K562 (cell line): Measurements from ENCODE around the gene ZP3. TPM values are rescaled to one million over a fixed set of nuclear protein-coding genes. Genes with fewer than 3 reads are reported as not detected.
A peak's percentile ranks its signal among the peaks of the same experiment; 100 is the strongest.

Experiments
- ATF7 ChIP-seq: fragments of 450-650 bp; IDR thresholded peaks from 2 replicates; pipeline ENCODE4 v1.7.1; 2014; ENCODE audit warnings: mild to moderate bottlenecking, moderate library complexity
- DPF2 ChIP-seq: fragments of 450-650 bp; IDR thresholded peaks from 2 replicates; pipeline ENCODE4 v1.6.1; 2016
- ETS2 ChIP-seq: IDR thresholded peaks from 2 replicates; pipeline ENCODE4 v1.6.1; 2016; ENCODE audit warnings: borderline replicate concordance, missing genetic modification characterization, mild to moderate bottlenecking, moderate library complexity, missing compliant biosample characterization; ENCODE audit not compliant: poor library complexity, severe bottlenecking
- GTF2E2 ChIP-seq: fragments of 200-800 bp; sonication (Bioruptor generic); IDR thresholded peaks from 2 replicates; pipeline ENCODE4 v1.6.1; 2016; ENCODE audit warnings: missing genetic modification characterization, missing compliant biosample characterization
- IRF1 ChIP-seq: sonication (generic); formaldehyde crosslinking; IDR thresholded peaks from 2 replicates; pipeline ENCODE4 v1.8.0; 2022; ENCODE audit warnings: missing genetic modification reagents, mild to moderate bottlenecking, borderline replicate concordance
- MAFK ChIP-seq: IDR thresholded peaks from 2 replicates; pipeline ENCODE4 v1.6.1; 2011; ENCODE audit warnings: low read length, improper control_type of control experiment
- MTA3 ChIP-seq: fragments of 450-650 bp; formaldehyde crosslinking; IDR thresholded peaks from 2 replicates; pipeline ENCODE4 v1.6.1; 2017; ENCODE audit warnings: mild to moderate bottlenecking, borderline replicate concordance
- RBM15 ChIP-seq: fragments of 200-400 bp; formaldehyde crosslinking; IDR thresholded peaks from 2 replicates; pipeline ENCODE4 v1.6.1; 2018; ENCODE audit warnings: mild to moderate bottlenecking, low read length, moderate library complexity; ENCODE audit not compliant: insufficient read depth
- TSC22D4 ChIP-seq: fragments of 450-650 bp; IDR thresholded peaks from 2 replicates; pipeline ENCODE4 v1.6.1; 2016; ENCODE audit warnings: missing genetic modification characterization, missing biosample characterization, control low read depth
- TSHZ1 ChIP-seq: fragments of 250-450 bp; sonication (Bioruptor Pico); IDR thresholded peaks from 2 replicates; pipeline ENCODE4 v1.4.0; 2020; ENCODE audit warnings: mild to moderate bottlenecking, moderate library complexity
- XRCC4 ChIP-seq: IDR thresholded peaks from one replicate; pipeline ENCODE4 v1.6.1; 2011; ENCODE audit not compliant: insufficient read depth, insufficient read length; ENCODE audit errors: extremely low read depth
- ZC3H4 ChIP-seq: sonication (generic); formaldehyde crosslinking; IDR thresholded peaks from 2 replicates; pipeline ENCODE4 v1.9.0; 2021; ENCODE audit warnings: missing genetic modification reagents, borderline replicate concordance
- ZNF121 ChIP-seq: sonication (generic); formaldehyde crosslinking; conservative IDR thresholded peaks from 2 replicates; pipeline ENCODE4 v1.8.0; 2022; ENCODE audit warnings: missing genetic modification reagents
- ZNF134 ChIP-seq: fragments of 250-450 bp; sonication (Bioruptor Pico); conservative IDR thresholded peaks from 2 replicates; pipeline ENCODE4 v1.4.0; 2020
- ZNF165 ChIP-seq: fragments of 250-450 bp; sonication (Bioruptor Pico); IDR thresholded peaks from 2 replicates; pipeline ENCODE4 v1.4.0; 2020; ENCODE audit warnings: borderline replicate concordance
- ZNF354B ChIP-seq: fragments of 250-450 bp; sonication (Bioruptor Pico); IDR thresholded peaks from 2 replicates; pipeline ENCODE4 v1.4.0; 2020
- ZNF445 ChIP-seq: fragments of 250-450 bp; sonication (Bioruptor Pico); IDR thresholded peaks from 2 replicates; pipeline ENCODE4 v1.4.0; 2020; ENCODE audit warnings: low read depth, mild to moderate bottlenecking, moderate library complexity
- polyA plus RNA-seq, 8 experiments: library from polyadenylated mRNA; depleted of rRNA in 4 of 8; stranded (reverse) in 5 of 8; unstranded in 3 of 8; fragments of >200 nt; fragmentation: Nextera tagmentation in 2 of 8; fragmentation: Illumina TruSeq in 1 of 8; extraction: Ambion mirVana in 2 of 8; extraction: Trizol in 1 of 8; gene quantifications; 2 replicates each; pipeline versions ENCODE4 v1.2.1 to v1.2.3, GENCODE V29; 2011 to 2014; ENCODE audit warnings: inconsistent platforms in 1 of 8, missing spikeins in 1 of 8
- total RNA-seq, 7 experiments: library from RNA; depleted of rRNA in 6 of 7; stranded (reverse); fragments of >200 nt in 6 of 7; fragmentation: Illumina TruSeq in 2 of 7; extraction: Trizol in 2 of 7; gene quantifications; 2 replicates each; pipeline versions ENCODE4 v1.2.1 to v1.2.3, GENCODE V29; 2011 to 2021; ENCODE audit warnings: low replicate concordance in 1 of 7
- TF ChIP-seq, protein P1 (sequence below): fragments of 250-450 bp; sonication (Bioruptor Pico); IDR thresholded peaks from 2 replicates; pipeline ENCODE4 v1.8.0; 2022; ENCODE audit warnings: inconsistent platforms

The ZP3 gene
- total and polyA plus RNA-seq, 9 of the 15 experiments (the other 6 are each of a cell fraction or from before 2014, with no cell fraction given): 1.4 to 3.8 (median 2.4) TPM

DNA sequence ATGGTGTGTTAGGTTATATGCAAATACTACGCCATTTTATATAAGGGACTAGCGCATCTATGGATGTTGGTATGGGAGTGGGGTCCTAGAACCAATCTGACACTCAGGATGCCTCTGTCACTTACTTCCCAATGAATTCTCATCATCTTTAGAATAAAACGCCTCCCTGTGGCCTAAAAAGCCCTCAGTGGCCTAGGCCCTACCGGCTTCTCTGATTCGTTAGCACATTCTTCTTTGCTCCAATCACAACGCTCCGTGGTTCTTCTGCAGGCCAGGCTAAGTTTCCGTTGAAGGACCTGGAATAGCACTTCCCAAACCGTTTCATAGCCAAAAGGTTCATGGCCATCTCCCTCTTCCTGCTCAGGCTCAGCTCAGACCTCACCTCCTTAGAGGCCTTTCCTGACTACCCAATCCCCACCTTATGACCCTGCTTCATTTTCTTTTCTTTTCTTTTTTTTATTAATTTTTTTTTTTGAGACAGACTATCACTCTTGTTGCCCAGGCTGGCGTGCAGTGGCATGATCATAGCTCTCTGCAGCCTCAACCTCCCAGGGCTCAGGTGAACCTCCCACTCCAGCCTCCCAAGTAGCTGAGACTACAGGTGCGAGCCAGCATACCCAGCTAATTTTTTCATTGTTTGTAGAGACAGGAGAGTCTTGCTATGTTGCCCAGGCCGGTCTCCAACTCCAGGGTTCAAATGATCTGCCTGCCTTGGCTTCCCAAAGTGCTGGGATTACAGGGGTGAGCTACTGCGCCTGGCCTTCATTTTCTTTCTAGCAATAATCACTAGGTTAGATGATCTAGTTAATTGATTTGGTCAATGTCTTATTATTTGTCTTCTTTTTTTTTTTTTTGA, 41.4 kb upstream of the ZP3 start (continued):
- peak; percentile 61; the same call in 1 of the 2 replicates for TF ChIP-seq ATF7
- no peak for TF ChIP-seq TSHZ1 (CRISPR knock-in tag)
- no peak for TF ChIP-seq ZNF354B (CRISPR knock-in tag)
- TF ChIP-seq, protein P1, sequence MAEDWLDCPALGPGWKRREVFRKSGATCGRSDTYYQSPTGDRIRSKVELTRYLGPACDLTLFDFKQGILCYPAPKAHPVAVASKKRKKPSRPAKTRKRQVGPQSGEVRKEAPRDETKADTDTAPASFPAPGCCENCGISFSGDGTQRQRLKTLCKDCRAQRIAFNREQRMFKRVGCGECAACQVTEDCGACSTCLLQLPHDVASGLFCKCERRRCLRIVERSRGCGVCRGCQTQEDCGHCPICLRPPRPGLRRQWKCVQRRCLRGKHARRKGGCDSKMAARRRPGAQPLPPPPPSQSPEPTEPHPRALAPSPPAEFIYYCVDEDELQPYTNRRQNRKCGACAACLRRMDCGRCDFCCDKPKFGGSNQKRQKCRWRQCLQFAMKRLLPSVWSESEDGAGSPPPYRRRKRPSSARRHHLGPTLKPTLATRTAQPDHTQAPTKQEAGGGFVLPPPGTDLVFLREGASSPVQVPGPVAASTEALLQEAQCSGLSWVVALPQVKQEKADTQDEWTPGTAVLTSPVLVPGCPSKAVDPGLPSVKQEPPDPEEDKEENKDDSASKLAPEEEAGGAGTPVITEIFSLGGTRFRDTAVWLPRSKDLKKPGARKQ (CRISPR knock-in tag): no peak
- 0 out of 2 replicates have a peak, but pooled peaks have one; percentile 30 for TF ChIP-seq MTA3
- no peak for TF ChIP-seq XRCC4
- no peak for TF ChIP-seq TSC22D4 (tag)
- TF ChIP-seq ZC3H4: no peak
- TF ChIP-seq DPF2: no peak
- no peak for TF ChIP-seq ZNF165 (CRISPR knock-in tag)
- no peak for TF ChIP-seq IRF1
- no peak for TF ChIP-seq ETS2 (tag)
- TF ChIP-seq RBM15: no peak
- peak; percentile 32; the same call in 1 of the 2 replicates for TF ChIP-seq GTF2E2 (tag)
- TF ChIP-seq ZNF445 (CRISPR knock-in tag): no peak
- no peak for TF ChIP-seq ZNF134 (CRISPR knock-in tag)
- TF ChIP-seq MAFK: peak; percentile 40; the same call in 1 of the 2 replicates
- TF ChIP-seq ZNF121 (CRISPR knock-in tag): peak; percentile 22
